ENCODE data around the gene B4GALT5.

DNA sequence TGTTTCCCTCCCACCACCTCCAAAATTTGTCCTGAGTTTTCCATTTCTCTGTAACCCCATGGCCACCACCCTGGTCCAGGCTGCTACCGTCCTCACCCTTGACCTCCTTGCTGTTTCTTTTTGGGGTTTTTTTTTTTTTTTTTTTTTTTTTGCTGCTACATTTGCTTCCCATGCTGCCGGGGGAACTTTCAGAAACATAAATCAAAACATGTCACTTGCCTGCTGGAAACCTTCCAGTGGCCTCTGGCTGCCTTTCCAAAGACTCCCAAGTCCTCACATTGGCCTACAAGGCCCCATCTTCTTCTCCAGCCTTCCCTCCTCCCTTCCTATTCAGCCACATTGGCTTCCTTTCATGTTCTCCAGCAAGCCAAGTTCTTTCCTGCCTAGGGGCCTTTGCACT is 95.4 kb downstream of the B4GALT5 start:
- TF ChIP-seq, protein P1, sequence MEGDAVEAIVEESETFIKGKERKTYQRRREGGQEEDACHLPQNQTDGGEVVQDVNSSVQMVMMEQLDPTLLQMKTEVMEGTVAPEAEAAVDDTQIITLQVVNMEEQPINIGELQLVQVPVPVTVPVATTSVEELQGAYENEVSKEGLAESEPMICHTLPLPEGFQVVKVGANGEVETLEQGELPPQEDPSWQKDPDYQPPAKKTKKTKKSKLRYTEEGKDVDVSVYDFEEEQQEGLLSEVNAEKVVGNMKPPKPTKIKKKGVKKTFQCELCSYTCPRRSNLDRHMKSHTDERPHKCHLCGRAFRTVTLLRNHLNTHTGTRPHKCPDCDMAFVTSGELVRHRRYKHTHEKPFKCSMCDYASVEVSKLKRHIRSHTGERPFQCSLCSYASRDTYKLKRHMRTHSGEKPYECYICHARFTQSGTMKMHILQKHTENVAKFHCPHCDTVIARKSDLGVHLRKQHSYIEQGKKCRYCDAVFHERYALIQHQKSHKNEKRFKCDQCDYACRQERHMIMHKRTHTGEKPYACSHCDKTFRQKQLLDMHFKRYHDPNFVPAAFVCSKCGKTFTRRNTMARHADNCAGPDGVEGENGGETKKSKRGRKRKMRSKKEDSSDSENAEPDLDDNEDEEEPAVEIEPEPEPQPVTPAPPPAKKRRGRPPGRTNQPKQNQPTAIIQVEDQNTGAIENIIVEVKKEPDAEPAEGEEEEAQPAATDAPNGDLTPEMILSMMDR (optimal IDR thresholded peaks at IDR 0.05 in 1 of 3, IDR thresholded peaks at IDR 0.05 in 1 of 3, conservative IDR thresholded peaks at IDR 0.05 in 1 of 3; ENCODE audit: extremely low read depth in 1 of 3, insufficient read depth in 2 of 3, low read length in 3 of 3) = no peak
- no peak for TF ChIP-seq EZH2 (IDR thresholded peaks at IDR 0.05; ENCODE audit: low read length)
